GM23338 (cell line): ENCODE results near the gene ZBTB42. TPM values are rescaled to one million over a fixed set of nuclear protein-coding genes. Genes with fewer than 3 reads are reported as not detected.
A peak's percentile ranks its signal among the peaks of the same experiment; 100 is the strongest.
"Not testable (repeated sequence)": the region's sequence is repeated elsewhere in the genome, so short reads cannot be mapped to it uniquely, and the experiment has no call there.

Source experiments
- ATAC-seq: fragments of 200-7000 bp; cut with Tn5 transposase; 3 replicates; pipeline ENCODE4 v1.9.1; 2020
- DNase-seq: peaks from one replicate; pipeline ENCODE4 v3.0.0-alpha.2; 2015; ENCODE audit warnings: low spot score
- H2AFZ ChIP-seq: fragments of 200-600 bp; sonication (generic); 2 replicates; pipeline ENCODE4 v1.8.0; 2016; ENCODE audit warnings: antibody characterized with exemption, mild to moderate bottlenecking, moderate library complexity
- H3F3A ChIP-seq: fragments of 200-600 bp; sonication (generic); replicated peaks from 2 replicates; pipeline ENCODE4 v1.8.0; 2017; ENCODE audit warnings: antibody characterized with exemption, mixed run types, low read depth
- H3K27ac ChIP-seq: fragments of 200-600 bp; sonication (generic); 2 replicates; pipeline ENCODE4 v1.6.1; 2016; ENCODE audit warnings: low read depth
- H3K27me3 ChIP-seq: fragments of 200-600 bp; sonication (generic); 2 replicates; pipeline ENCODE4 v1.8.0; 2016; ENCODE audit warnings: mild to moderate bottlenecking, mixed run types, moderate library complexity; ENCODE audit not compliant: insufficient read depth
- H3K36me3 ChIP-seq: fragments of 200-600 bp; sonication (generic); 2 replicates; pipeline ENCODE4 v1.8.0; 2016; ENCODE audit warnings: mild to moderate bottlenecking; ENCODE audit not compliant: insufficient read depth
- H3K4me1 ChIP-seq: fragments of 200-600 bp; sonication (generic); 2 replicates; pipeline ENCODE4 v1.8.0; 2016; ENCODE audit warnings: mild to moderate bottlenecking, moderate library complexity; ENCODE audit not compliant: insufficient read depth
- H3K4me2 ChIP-seq: fragments of 200-600 bp; sonication (generic); 2 replicates; pipeline ENCODE4 v1.7.1; 2017; ENCODE audit warnings: mixed run types
- H3K4me3 ChIP-seq: fragments of 200-600 bp; sonication (generic); 2 replicates; pipeline ENCODE4 v1.6.1; 2016; ENCODE audit warnings: mixed run types
- H3K79me2 ChIP-seq: fragments of 200-600 bp; sonication (generic); replicated peaks from 2 replicates; pipeline ENCODE4 v1.8.0; 2017; ENCODE audit warnings: mild to moderate bottlenecking; ENCODE audit not compliant: insufficient read depth
- H3K9me2 ChIP-seq: fragments of 200-600 bp; sonication (generic); 2 replicates; pipeline ENCODE4 v1.8.0; 2017; ENCODE audit not compliant: insufficient read depth
- H4K20me1 ChIP-seq: fragments of 200-600 bp; sonication (generic); replicated peaks from 2 replicates; pipeline ENCODE4 v1.8.0; 2017; ENCODE audit warnings: mild to moderate bottlenecking; ENCODE audit not compliant: insufficient read depth
- H3K27ac Mint-ChIP-seq: 2 replicates; pipeline ENCODE4 v1.8.0; 2020; ENCODE audit warnings: inconsistent platforms, mild to moderate bottlenecking, moderate library complexity, mixed read lengths
- H3K27me3 Mint-ChIP-seq: 3 replicates; pipeline ENCODE4 v1.8.0; 2022; ENCODE audit warnings: low read depth, mild to moderate bottlenecking, moderate library complexity, mixed read lengths, inconsistent platforms; ENCODE audit not compliant: insufficient read depth, poor library complexity
- H3K36me3 Mint-ChIP-seq: 3 replicates; pipeline ENCODE4 v1.8.0; 2021; ENCODE audit warnings: low read depth, mild to moderate bottlenecking, inconsistent platforms, moderate library complexity, mixed read lengths
- H3K4me1 Mint-ChIP-seq: 3 replicates; pipeline ENCODE4 v1.8.0; 2020; ENCODE audit warnings: mild to moderate bottlenecking, inconsistent platforms, mixed read lengths
- H3K4me3 Mint-ChIP-seq: 3 replicates; pipeline ENCODE4 v1.8.0; 2021; ENCODE audit warnings: moderate library complexity, mild to moderate bottlenecking, inconsistent platforms, mixed read lengths
- H3K9me3 Mint-ChIP-seq: 3 replicates; pipeline ENCODE4 v1.8.0; 2020; ENCODE audit warnings: moderate library complexity, mild to moderate bottlenecking, inconsistent platforms, mixed read lengths
- EZH2 ChIP-seq: fragments of 200-600 bp; sonication (generic); IDR thresholded peaks from one replicate; pipeline ENCODE4 v1.8.0; 2017; ENCODE audit warnings: antibody characterized with exemption, mild to moderate bottlenecking, low read depth; ENCODE audit not compliant: unreplicated experiment
- EZH2phosphoT487 ChIP-seq: fragments of 200-600 bp; sonication (generic); IDR thresholded peaks from one replicate; pipeline ENCODE4 v1.8.1; 2018; ENCODE audit warnings: antibody characterized with exemption; ENCODE audit not compliant: unreplicated experiment
- JUNB ChIP-seq: IDR thresholded peaks from one replicate; pipeline ENCODE4 v1.6.1; 2016; ENCODE audit warnings: antibody characterized with exemption; ENCODE audit not compliant: unreplicated experiment
- NANOG ChIP-seq: IDR thresholded peaks from 2 replicates; pipeline ENCODE4 v1.6.1; 2016; ENCODE audit warnings: antibody characterized with exemption, borderline replicate concordance
- POLR2AphosphoS5 ChIP-seq: IDR thresholded peaks from 2 replicates; pipeline ENCODE4 v1.6.1; 2016; ENCODE audit warnings: antibody characterized with exemption, low read depth
- STAT1 ChIP-seq: IDR thresholded peaks from one replicate; pipeline ENCODE4 v1.6.1; 2016; ENCODE audit warnings: antibody characterized with exemption; ENCODE audit not compliant: unreplicated experiment
- ZNF114 ChIP-seq: fragments of 250-450 bp; sonication (Bioruptor Pico); IDR thresholded peaks from 2 replicates; pipeline ENCODE4 v1.5.0; 2020; ENCODE audit warnings: mild to moderate bottlenecking, moderate library complexity
- ZNF331 ChIP-seq: fragments of 250-450 bp; sonication (Bioruptor Pico); IDR thresholded peaks from 2 replicates; pipeline ENCODE4 v1.5.0; 2020; ENCODE audit warnings: low read depth, mild to moderate bottlenecking, moderate library complexity
- polyA plus RNA-seq: library from polyadenylated mRNA; unstranded; fragments of >200 nt; fragmentation: Nextera tagmentation; extraction: Ambion mirVana; gene quantifications from 2 replicates; pipeline ENCODE4 v1.2.1, GENCODE V29; 2016
- total RNA-seq: library from RNA; depleted of rRNA; stranded (reverse); fragments of >200 nt; shearing (Covaris generic); gene quantifications from 2 replicates; pipeline ENCODE4 v1.2.3, GENCODE V29; 2014
- TF ChIP-seq, protein P1 (sequence below): fragments of 250-450 bp; sonication (Bioruptor Pico); IDR thresholded peaks from 2 replicates; pipeline ENCODE4 v1.5.0; 2020; ENCODE audit warnings: mild to moderate bottlenecking, moderate library complexity
- TF ChIP-seq, protein P2 (sequence below), 2 experiments: fragments of 200-600 bp in 1 of 2; sonication (generic) in 1 of 2; conservative IDR thresholded peaks; 2 replicates each; pipeline versions ENCODE4 v1.5.1 to v1.6.1; 2016 to 2017; ENCODE audit warnings: antibody characterized with exemption in 2 of 2, low read depth in 2 of 2, mild to moderate bottlenecking in 2 of 2, moderate library complexity in 1 of 2
- TF ChIP-seq, protein P3 (sequence below): IDR thresholded peaks from 2 replicates; pipeline ENCODE4 v1.6.1; 2016; ENCODE audit warnings: antibody characterized with exemption

Gene ZBTB42
- total and polyA plus RNA-seq, 2 experiments from 2014 or later = 0.70 to 4.4 TPM

DNA sequence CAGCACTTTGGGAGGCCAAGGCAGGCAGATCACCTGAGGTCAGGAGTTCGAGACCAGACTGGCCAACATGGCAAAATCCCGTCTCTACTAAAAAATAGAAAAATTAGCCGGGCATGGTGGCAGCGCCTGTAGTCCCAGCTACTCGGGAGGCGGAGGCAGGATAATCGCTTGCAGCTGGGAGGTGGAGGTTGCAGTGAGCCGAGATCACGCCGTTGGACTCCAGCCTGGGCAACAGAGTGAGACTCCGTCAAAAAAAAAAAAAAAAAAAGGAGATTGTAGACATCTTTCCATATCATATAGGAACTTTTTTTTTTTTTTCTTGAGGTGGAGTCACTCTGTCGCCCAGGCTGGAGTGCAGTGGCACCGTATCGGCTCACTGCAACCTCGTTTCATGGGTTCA, 13.8 kb downstream of the ZBTB42 start:
- H3K79me2 ChIP-seq, H3K36me3 ChIP-seq, H3K9me2 ChIP-seq, H3F3A ChIP-seq, H3K27ac ChIP-seq, H3K36me3 Mint-ChIP-seq, H3K4me1 Mint-ChIP-seq, H4K20me1 ChIP-seq, H3K9me3 Mint-ChIP-seq, H3K27ac Mint-ChIP-seq, DNase-seq, H3K27me3 Mint-ChIP-seq, H3K4me1 ChIP-seq, H3K27me3 ChIP-seq, H2AFZ ChIP-seq, ATAC-seq: not testable (repeated sequence)
- peak overlapping the region; percentile 93 for H3K4me3 Mint-ChIP-seq
- Histone ChIP-seq H3K4me3 (peak overlapping the region; percentile 90; the same call in 1 of the 2 replicates), H3K4me2 (peak overlapping the region; percentile 94; the same call in 1 of the 2 replicates)

DNA sequence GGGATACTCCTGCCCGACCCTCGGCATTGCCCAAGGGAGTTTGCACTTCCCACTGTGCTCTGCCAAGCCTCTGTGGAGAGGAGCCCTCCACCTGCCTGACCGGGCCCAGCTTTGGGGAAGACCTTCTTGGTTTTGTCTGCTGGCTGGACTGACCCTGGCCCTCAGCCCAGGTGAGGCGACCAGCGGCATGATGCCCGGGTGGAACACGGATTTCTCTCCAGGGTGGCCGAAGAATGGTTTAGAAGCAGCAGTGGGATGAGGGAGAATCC, 15.6 kb downstream of the ZBTB42 start:
- Histone ChIP-seq H3F3A (0 out of 2 replicates have a peak, but pooled peaks cover 3% of the 10 kb centered on the region), H3K9me2 (no peaks in the 10 kb centered on the region), H3K79me2 (0 out of 2 replicates have a peak, but pooled peaks cover 4% of the 10 kb centered on the region), H3K4me3 (peak overlapping the region; percentile 90), H3K27ac (no peak overlapping the region), H4K20me1 (no peaks in the 10 kb centered on the region; the same call in 1 of the 2 replicates), H3K36me3 (no peaks in the 10 kb centered on the region; the same call in 1 of the 2 replicates), H3K4me2 (peak overlapping the region; percentile 94), H3K27me3 (peaks cover 8% of the 10 kb centered on the region; the same call in 1 of the 2 replicates), H2AFZ (peak overlapping the region; percentile 89), H3K4me1 (peaks cover 9% of the 10 kb centered on the region)
- H3K4me3 Mint-ChIP-seq = peak overlapping the region; percentile 93
- peaks cover 10% of the 10 kb centered on the region for H3K27me3 Mint-ChIP-seq
- DNase-seq = no peak
- H3K4me1 Mint-ChIP-seq = peaks cover 2% of the 10 kb centered on the region; the same call in 2 of the 3 replicates
- peaks cover 6% of the 10 kb centered on the region for H3K36me3 Mint-ChIP-seq
- ATAC-seq = no peak
- H3K27ac Mint-ChIP-seq = peak overlapping the region; percentile 88; the same call in 1 of the 2 replicates
- no peaks in the 10 kb centered on the region for H3K9me3 Mint-ChIP-seq
- TF ChIP-seq ZNF114 (CRISPR knock-in tag) (no peak), STAT1 (no peak), NANOG (no peak), EZH2phosphoT487 (no peak), ZNF331 (CRISPR knock-in tag) (no peak), EZH2 (no peak), POLR2AphosphoS5 (no peak), JUNB (no peak)
- TF ChIP-seq, protein P1, sequence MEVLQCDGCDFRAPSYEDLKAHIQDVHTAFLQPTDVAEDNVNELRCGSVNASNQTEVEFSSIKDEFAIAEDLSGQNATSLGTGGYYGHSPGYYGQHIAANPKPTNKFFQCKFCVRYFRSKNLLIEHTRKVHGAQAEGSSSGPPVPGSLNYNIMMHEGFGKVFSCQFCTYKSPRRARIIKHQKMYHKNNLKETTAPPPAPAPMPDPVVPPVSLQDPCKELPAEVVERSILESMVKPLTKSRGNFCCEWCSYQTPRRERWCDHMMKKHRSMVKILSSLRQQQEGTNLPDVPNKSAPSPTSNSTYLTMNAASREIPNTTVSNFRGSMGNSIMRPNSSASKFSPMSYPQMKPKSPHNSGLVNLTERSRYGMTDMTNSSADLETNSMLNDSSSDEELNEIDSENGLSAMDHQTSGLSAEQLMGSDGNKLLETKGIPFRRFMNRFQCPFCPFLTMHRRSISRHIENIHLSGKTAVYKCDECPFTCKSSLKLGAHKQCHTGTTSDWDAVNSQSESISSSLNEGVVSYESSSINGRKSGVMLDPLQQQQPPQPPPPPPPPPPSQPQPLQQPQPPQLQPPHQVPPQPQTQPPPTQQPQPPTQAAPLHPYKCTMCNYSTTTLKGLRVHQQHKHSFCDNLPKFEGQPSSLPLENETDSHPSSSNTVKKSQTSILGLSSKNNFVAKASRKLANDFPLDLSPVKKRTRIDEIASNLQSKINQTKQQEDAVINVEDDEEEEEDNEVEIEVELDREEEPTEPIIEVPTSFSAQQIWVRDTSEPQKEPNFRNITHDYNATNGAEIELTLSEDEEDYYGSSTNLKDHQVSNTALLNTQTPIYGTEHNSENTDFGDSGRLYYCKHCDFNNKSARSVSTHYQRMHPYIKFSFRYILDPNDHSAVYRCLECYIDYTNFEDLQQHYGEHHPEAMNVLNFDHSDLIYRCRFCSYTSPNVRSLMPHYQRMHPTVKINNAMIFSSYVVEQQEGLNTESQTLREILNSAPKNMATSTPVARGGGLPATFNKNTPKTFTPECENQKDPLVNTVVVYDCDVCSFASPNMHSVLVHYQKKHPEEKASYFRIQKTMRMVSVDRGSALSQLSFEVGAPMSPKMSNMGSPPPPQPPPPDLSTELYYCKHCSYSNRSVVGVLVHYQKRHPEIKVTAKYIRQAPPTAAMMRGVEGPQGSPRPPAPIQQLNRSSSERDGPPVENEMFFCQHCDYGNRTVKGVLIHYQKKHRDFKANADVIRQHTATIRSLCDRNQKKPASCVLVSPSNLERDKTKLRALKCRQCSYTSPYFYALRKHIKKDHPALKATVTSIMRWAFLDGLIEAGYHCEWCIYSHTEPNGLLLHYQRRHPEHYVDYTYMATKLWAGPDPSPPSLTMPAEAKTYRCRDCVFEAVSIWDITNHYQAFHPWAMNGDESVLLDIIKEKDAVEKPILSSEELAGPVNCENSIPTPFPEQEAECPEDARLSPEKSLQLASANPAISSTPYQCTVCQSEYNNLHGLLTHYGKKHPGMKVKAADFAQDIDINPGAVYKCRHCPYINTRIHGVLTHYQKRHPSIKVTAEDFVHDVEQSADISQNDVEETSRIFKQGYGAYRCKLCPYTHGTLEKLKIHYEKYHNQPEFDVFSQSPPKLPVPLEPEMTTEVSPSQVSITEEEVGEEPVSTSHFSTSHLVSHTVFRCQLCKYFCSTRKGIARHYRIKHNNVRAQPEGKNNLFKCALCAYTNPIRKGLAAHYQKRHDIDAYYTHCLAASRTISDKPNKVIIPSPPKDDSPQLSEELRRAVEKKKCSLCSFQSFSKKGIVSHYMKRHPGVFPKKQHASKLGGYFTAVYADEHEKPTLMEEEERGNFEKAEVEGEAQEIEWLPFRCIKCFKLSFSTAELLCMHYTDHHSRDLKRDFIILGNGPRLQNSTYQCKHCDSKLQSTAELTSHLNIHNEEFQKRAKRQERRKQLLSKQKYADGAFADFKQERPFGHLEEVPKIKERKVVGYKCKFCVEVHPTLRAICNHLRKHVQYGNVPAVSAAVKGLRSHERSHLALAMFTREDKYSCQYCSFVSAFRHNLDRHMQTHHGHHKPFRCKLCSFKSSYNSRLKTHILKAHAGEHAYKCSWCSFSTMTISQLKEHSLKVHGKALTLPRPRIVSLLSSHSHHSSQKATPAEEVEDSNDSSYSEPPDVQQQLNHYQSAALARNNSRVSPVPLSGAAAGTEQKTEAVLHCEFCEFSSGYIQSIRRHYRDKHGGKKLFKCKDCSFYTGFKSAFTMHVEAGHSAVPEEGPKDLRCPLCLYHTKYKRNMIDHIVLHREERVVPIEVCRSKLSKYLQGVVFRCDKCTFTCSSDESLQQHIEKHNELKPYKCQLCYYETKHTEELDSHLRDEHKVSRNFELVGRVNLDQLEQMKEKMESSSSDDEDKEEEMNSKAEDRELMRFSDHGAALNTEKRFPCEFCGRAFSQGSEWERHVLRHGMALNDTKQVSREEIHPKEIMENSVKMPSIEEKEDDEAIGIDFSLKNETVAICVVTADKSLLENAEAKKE = no peak
- TF ChIP-seq, protein P2, sequence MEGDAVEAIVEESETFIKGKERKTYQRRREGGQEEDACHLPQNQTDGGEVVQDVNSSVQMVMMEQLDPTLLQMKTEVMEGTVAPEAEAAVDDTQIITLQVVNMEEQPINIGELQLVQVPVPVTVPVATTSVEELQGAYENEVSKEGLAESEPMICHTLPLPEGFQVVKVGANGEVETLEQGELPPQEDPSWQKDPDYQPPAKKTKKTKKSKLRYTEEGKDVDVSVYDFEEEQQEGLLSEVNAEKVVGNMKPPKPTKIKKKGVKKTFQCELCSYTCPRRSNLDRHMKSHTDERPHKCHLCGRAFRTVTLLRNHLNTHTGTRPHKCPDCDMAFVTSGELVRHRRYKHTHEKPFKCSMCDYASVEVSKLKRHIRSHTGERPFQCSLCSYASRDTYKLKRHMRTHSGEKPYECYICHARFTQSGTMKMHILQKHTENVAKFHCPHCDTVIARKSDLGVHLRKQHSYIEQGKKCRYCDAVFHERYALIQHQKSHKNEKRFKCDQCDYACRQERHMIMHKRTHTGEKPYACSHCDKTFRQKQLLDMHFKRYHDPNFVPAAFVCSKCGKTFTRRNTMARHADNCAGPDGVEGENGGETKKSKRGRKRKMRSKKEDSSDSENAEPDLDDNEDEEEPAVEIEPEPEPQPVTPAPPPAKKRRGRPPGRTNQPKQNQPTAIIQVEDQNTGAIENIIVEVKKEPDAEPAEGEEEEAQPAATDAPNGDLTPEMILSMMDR (conservative IDR thresholded peaks at IDR 0.05; ENCODE audit: low read depth in 2 of 2) = no peak
- TF ChIP-seq, protein P3, sequence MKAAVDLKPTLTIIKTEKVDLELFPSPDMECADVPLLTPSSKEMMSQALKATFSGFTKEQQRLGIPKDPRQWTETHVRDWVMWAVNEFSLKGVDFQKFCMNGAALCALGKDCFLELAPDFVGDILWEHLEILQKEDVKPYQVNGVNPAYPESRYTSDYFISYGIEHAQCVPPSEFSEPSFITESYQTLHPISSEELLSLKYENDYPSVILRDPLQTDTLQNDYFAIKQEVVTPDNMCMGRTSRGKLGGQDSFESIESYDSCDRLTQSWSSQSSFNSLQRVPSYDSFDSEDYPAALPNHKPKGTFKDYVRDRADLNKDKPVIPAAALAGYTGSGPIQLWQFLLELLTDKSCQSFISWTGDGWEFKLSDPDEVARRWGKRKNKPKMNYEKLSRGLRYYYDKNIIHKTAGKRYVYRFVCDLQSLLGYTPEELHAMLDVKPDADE = no peak
